Thymus (tissue), 11 donors: Measurements from ENCODE around the gene HOXD13. TPM values are rescaled to one million over a fixed set of nuclear protein-coding genes. Genes with fewer than 3 reads are reported as not detected.

ENCODE experiments used
- DNase-seq, 9 donors: peaks; one replicate each; pipeline ENCODE4 v3.0.0-alpha.2; 2013; ENCODE audit warnings: low spot score in 9 of 9, low read depth in 6 of 9, missing footprints in 1 of 9
- H3K27ac ChIP-seq, 2 donors: one replicate each; pipeline ENCODE4 v1.5.1; 2013; ENCODE audit warnings: control low read depth in 1 of 2, low read depth in 1 of 2, low read length in 1 of 2, mild to moderate bottlenecking in 1 of 2, moderate library complexity in 1 of 2
- H3K27me3 ChIP-seq, 2 donors: one replicate each; pipeline ENCODE4 v1.5.1; 2013; ENCODE audit warnings: low read length in 1 of 2; ENCODE audit not compliant: control insufficient read depth in 2 of 2, insufficient read depth in 1 of 2
- H3K36me3 ChIP-seq, 2 donors: one replicate each; pipeline ENCODE4 v1.5.1; 2013; ENCODE audit warnings: low read length in 1 of 2, mild to moderate bottlenecking in 1 of 2, moderate library complexity in 1 of 2; ENCODE audit not compliant: control insufficient read depth in 2 of 2, insufficient read depth in 2 of 2
- H3K4me1 ChIP-seq, 2 donors: one replicate each; pipeline ENCODE4 v1.5.1; 2013; ENCODE audit warnings: low read length in 2 of 2; ENCODE audit not compliant: control insufficient read depth in 2 of 2, insufficient read depth in 2 of 2
- H3K4me3 ChIP-seq, 2 donors: one replicate each; pipeline ENCODE4 v1.5.1; 2013; ENCODE audit warnings: low read length in 2 of 2, control low read depth in 1 of 2, mild to moderate bottlenecking in 1 of 2
- H3K9me3 ChIP-seq, 2 donors: one replicate each; pipeline ENCODE4 v1.5.1; 2013; ENCODE audit warnings: low read length in 1 of 2, mild to moderate bottlenecking in 1 of 2; ENCODE audit not compliant: control insufficient read depth in 2 of 2, insufficient read depth in 1 of 2
- WGBS: extraction: QIAGEN DNeasy Blood & Tissue Kit; methylation state at CpG from one replicate; pipeline ENCODE4 v1.1.7; 2013; 5-methylcytosine and 5-hydroxymethylcytosine counted together
- polyA plus RNA-seq: library from polyadenylated mRNA; stranded (reverse); fragments of 200-250 nt; gene quantifications from one replicate; pipeline ENCODE4 v1.2.3, GENCODE V29; 2013
- total RNA-seq: library from RNA; stranded (reverse); fragments of 120-200 nt; gene quantifications from one replicate; pipeline ENCODE4 v1.2.4, GENCODE V29; 2013
- donor health status: healthy.

HOXD13 gene
- total and polyA plus RNA-seq, 2 donors = 0.11 TPM; not detected in 1

- DNase-seq = peak in 1 of 9 donors; percentile 35
- H3K27ac ChIP-seq = no peak overlapping the region
- WGBS = 7% methylated on average over 49 of the region's 49 CpGs
- peaks cover 8 to 17% of the 10 kb centered on the region in 2 donors for H3K4me1 ChIP-seq
- no peaks in the 10 kb centered on the region for H3K36me3 ChIP-seq
- peaks cover 0 to 15% of the 10 kb centered on the region in 2 donors for H3K9me3 ChIP-seq
- peaks cover 92 to 99% of the 10 kb centered on the region in 2 donors for H3K27me3 ChIP-seq
- no peak overlapping the region for H3K4me3 ChIP-seq
Measured at GRCh38 chr2:176128172-176128981, 35.9 kb downstream of the HOXD13 start.

GRCh38 chr2:176128982-176129796, 36.7 kb downstream of the HOXD13 start, which contains the start of gene HOXD8:
Gene HOXD8 (plus strand): TSS chr2:176129705. CDS start chr2:176130367, 662 bp downstream.
- Histone ChIP-seq H3K4me3 (peak within 1 kb of the TSS in 1 of 2 donors; percentile 40), H3K9me3 (peaks cover 0 to 15% of the 10 kb centered on the region in 2 donors), H3K27me3 (peaks cover 94 to 99% of the 10 kb centered on the region in 2 donors), H3K27ac (peak within 1 kb of the TSS in 1 of 2 donors; percentile 26), H3K36me3 (no peaks in the 10 kb centered on the region), H3K4me1 (peaks cover 8 to 17% of the 10 kb centered on the region in 2 donors)
- peak in 3 of 9 donors; percentile 37 to 63 (median 42) for DNase-seq
- 4% methylated on average over 64 of the region's 64 CpGs for WGBS

GRCh38 chr2:176129813-176130146, 37.3 kb downstream of the HOXD13 start:
- 2% methylated on average over 43 of the region's 43 CpGs for WGBS
- H3K27me3 ChIP-seq = peaks cover 94 to 99% of the 10 kb centered on the region in 2 donors
- H3K36me3 ChIP-seq = no peaks in the 10 kb centered on the region
- peak in 1 of 9 donors; percentile 34 for DNase-seq
- H3K9me3 ChIP-seq = peaks cover 0 to 15% of the 10 kb centered on the region in 2 donors
- H3K4me1 ChIP-seq = peaks cover 8 to 17% of the 10 kb centered on the region in 2 donors
- peak overlapping the region in 1 of 2 donors; percentile 40 for H3K4me3 ChIP-seq
- no peak overlapping the region for H3K27ac ChIP-seq

- peak overlapping the region in 1 of 2 donors; percentile 40 for H3K4me3 ChIP-seq
- no peaks in the 10 kb centered on the region for H3K36me3 ChIP-seq
- H3K9me3 ChIP-seq = peaks cover 0 to 15% of the 10 kb centered on the region in 2 donors
- H3K27ac ChIP-seq = no peak overlapping the region
- peak in 1 of 9 donors; percentile 49 for DNase-seq
- H3K27me3 ChIP-seq = peaks cover 94 to 99% of the 10 kb centered on the region in 2 donors
- peaks cover 8 to 17% of the 10 kb centered on the region in 2 donors for H3K4me1 ChIP-seq
- 2% methylated on average over 100 of the region's 100 CpGs for WGBS
Measured at GRCh38 chr2:176130147-176130956, 37.8 kb downstream of the HOXD13 start.

GRCh38 chr2:176130957-176131847, 38.7 kb downstream of the HOXD13 start:
- H3K4me1 ChIP-seq = peaks cover 8 to 17% of the 10 kb centered on the region in 2 donors
- no peak overlapping the region for H3K4me3 ChIP-seq
- no peaks in the 10 kb centered on the region for H3K36me3 ChIP-seq
- H3K9me3 ChIP-seq = peaks cover 0 to 15% of the 10 kb centered on the region in 2 donors
- peak in 1 of 9 donors; percentile 27 for DNase-seq
- peaks cover 92 to 99% of the 10 kb centered on the region in 2 donors for H3K27me3 ChIP-seq
- no peak overlapping the region for H3K27ac ChIP-seq
- 14% methylated on average over 15 of the region's 15 CpGs for WGBS

- Histone ChIP-seq H3K4me3 (no peak overlapping the region), H3K27me3 (peaks cover 92 to 99% of the 10 kb centered on the region in 2 donors), H3K27ac (no peak overlapping the region), H3K9me3 (peaks cover 0 to 15% of the 10 kb centered on the region in 2 donors), H3K36me3 (no peaks in the 10 kb centered on the region), H3K4me1 (peaks cover 8 to 19% of the 10 kb centered on the region in 2 donors)
- DNase-seq = no peak
- 23% methylated on average over 4 of the region's 4 CpGs for WGBS
Measured at GRCh38 chr2:176131848-176132158, 39.3 kb downstream of the HOXD13 start.

GRCh38 chr2:176132205-176133171, 40.0 kb downstream of the HOXD13 start:
- Histone ChIP-seq H3K4me3 (peak overlapping the region in 1 of 2 donors; percentile 40), H3K27me3 (peaks cover 93 to 99% of the 10 kb centered on the region in 2 donors), H3K36me3 (no peaks in the 10 kb centered on the region), H3K9me3 (peaks cover 0 to 15% of the 10 kb centered on the region in 2 donors), H3K4me1 (peaks cover 8 to 21% of the 10 kb centered on the region in 2 donors), H3K27ac (no peak overlapping the region)
- 8% methylated on average over 33 of the region's 33 CpGs for WGBS
- peak in 1 of 9 donors; percentile 56 for DNase-seq
